HepG2 (cell line): ENCODE measurements around the gene TACC2. TPM values are rescaled to one million over a fixed set of nuclear protein-coding genes. Genes with fewer than 3 reads are reported as not detected.

Experiments
- ARNT2 ChIP-seq: sonication (generic); formaldehyde crosslinking; IDR thresholded peaks from 2 replicates; pipeline ENCODE4 v1.8.0; 2022; ENCODE audit warnings: mild to moderate bottlenecking, low read depth, missing genetic modification reagents, moderate library complexity
- CBX5 ChIP-seq: sonication (generic); formaldehyde crosslinking; IDR thresholded peaks from 2 replicates; pipeline ENCODE4 v1.4.0; 2020; ENCODE audit warnings: missing genetic modification reagents, borderline replicate concordance
- E2F5 ChIP-seq: sonication (generic); formaldehyde crosslinking; conservative IDR thresholded peaks from 2 replicates; pipeline ENCODE4 v1.4.0; 2020; ENCODE audit warnings: missing genetic modification reagents
- FOXA3 ChIP-seq: IDR thresholded peaks from 2 replicates; pipeline ENCODE4 v1.6.1; 2016; ENCODE audit warnings: missing genetic modification reagents, missing compliant biosample characterization
- MED1 ChIP-seq: sonication (generic); formaldehyde crosslinking; IDR thresholded peaks from 2 replicates; pipeline ENCODE4 v1.4.0; 2020; ENCODE audit warnings: missing genetic modification reagents
- PPARG ChIP-seq: conservative IDR thresholded peaks from 2 replicates; pipeline ENCODE4 v1.6.1; 2016; ENCODE audit warnings: missing biosample characterization, missing genetic modification reagents
- SOX13 ChIP-seq, 3 experiments: fragments of 450-650 bp in 1 of 3; sonication (generic) in 1 of 3; formaldehyde crosslinking in 1 of 3; IDR thresholded peaks in 2 of 3; conservative IDR thresholded peaks in 1 of 3; 2 replicates each; pipeline versions ENCODE4 v1.5.0 to v1.6.1; 2016 to 2020; ENCODE audit warnings: antibody characterized with exemption in 1 of 3, mild to moderate bottlenecking in 1 of 3, missing compliant biosample characterization in 1 of 3, missing genetic modification reagents in 1 of 3, moderate library complexity in 1 of 3
- ZBTB4 ChIP-seq: sonication (generic); formaldehyde crosslinking; IDR thresholded peaks from 2 replicates; pipeline ENCODE4 v1.4.0; 2020; ENCODE audit warnings: missing genetic modification reagents, mild to moderate bottlenecking, borderline replicate concordance
- ZC3H13 ChIP-seq: sonication (generic); formaldehyde crosslinking; IDR thresholded peaks from 2 replicates; pipeline ENCODE4 v1.8.1; 2023; ENCODE audit warnings: mild to moderate bottlenecking, missing genetic modification reagents, moderate library complexity
- ZNF30 ChIP-seq: sonication (generic); formaldehyde crosslinking; IDR thresholded peaks from 2 replicates; pipeline ENCODE4 v1.5.0; 2020; ENCODE audit warnings: mild to moderate bottlenecking, missing genetic modification reagents
- ZNF576 ChIP-seq: sonication (generic); formaldehyde crosslinking; IDR thresholded peaks from 2 replicates; pipeline ENCODE4 v1.4.0; 2020; ENCODE audit warnings: mild to moderate bottlenecking, missing genetic modification reagents
- ZNF678 ChIP-seq: sonication (generic); formaldehyde crosslinking; IDR thresholded peaks from 2 replicates; pipeline ENCODE4 v1.4.0; 2020; ENCODE audit warnings: mild to moderate bottlenecking, missing genetic modification reagents
- ZNF878 ChIP-seq: sonication (generic); formaldehyde crosslinking; IDR thresholded peaks from 2 replicates; pipeline ENCODE4 v1.8.1; 2023; ENCODE audit warnings: mild to moderate bottlenecking, missing genetic modification reagents, moderate library complexity
- polyA plus RNA-seq, 8 experiments: library from polyadenylated mRNA; depleted of rRNA in 3 of 8; stranded (reverse) in 7 of 8; unstranded in 1 of 8; fragments of >200 nt; fragmentation: Illumina TruSeq in 4 of 8; extraction: Trizol in 4 of 8; gene quantifications; 2 replicates each; pipeline versions ENCODE4 v1.2.1 to v1.2.3, GENCODE V29; 2011 to 2016; ENCODE audit warnings: low read depth in 4 of 8, missing spikeins in 1 of 8, mixed read lengths in 1 of 8; ENCODE audit not compliant: insufficient read depth in 1 of 8
- total RNA-seq, 5 experiments: library from RNA; depleted of rRNA; stranded (reverse); fragments of >200 nt; fragmentation: Illumina TruSeq; extraction: Trizol; gene quantifications; 2 replicates each; pipeline ENCODE4 v1.2.3, GENCODE V29; 2016; ENCODE audit warnings: low read depth in 1 of 5
- TF ChIP-seq, protein P1 (sequence below): IDR thresholded peaks from 2 replicates; pipeline ENCODE4 v1.4.0; 2020; ENCODE audit warnings: mild to moderate bottlenecking, missing genetic modification reagents
- TF ChIP-seq, protein P2 (sequence below): sonication (generic); formaldehyde crosslinking; conservative IDR thresholded peaks from 2 replicates; pipeline ENCODE4 v1.8.0; 2022; ENCODE audit warnings: low read depth, missing genetic modification reagents
- TF ChIP-seq, protein P3 (sequence below): sonication (generic); formaldehyde crosslinking; IDR thresholded peaks from 2 replicates; pipeline ENCODE4 v1.9.0; 2021; ENCODE audit warnings: missing genetic modification reagents, borderline replicate concordance

TACC2 gene
- total and polyA plus RNA-seq, 2 of the 13 experiments (the other 11 are each of a cell fraction or from before 2014, with no cell fraction given): 11.8 to 16.0 TPM

GRCh38 chr10:122007415-122007814 is 18.5 kb downstream of the TACC2 start (continued):
- TF ChIP-seq ZNF576 (CRISPR knock-in tag): no peak
- TF ChIP-seq ZNF678: no peak
- peak; percentile 46; the same call in 1 of the 2 replicates for TF ChIP-seq FOXA3 (CRISPR knock-in tag)
- TF ChIP-seq, protein P1, sequence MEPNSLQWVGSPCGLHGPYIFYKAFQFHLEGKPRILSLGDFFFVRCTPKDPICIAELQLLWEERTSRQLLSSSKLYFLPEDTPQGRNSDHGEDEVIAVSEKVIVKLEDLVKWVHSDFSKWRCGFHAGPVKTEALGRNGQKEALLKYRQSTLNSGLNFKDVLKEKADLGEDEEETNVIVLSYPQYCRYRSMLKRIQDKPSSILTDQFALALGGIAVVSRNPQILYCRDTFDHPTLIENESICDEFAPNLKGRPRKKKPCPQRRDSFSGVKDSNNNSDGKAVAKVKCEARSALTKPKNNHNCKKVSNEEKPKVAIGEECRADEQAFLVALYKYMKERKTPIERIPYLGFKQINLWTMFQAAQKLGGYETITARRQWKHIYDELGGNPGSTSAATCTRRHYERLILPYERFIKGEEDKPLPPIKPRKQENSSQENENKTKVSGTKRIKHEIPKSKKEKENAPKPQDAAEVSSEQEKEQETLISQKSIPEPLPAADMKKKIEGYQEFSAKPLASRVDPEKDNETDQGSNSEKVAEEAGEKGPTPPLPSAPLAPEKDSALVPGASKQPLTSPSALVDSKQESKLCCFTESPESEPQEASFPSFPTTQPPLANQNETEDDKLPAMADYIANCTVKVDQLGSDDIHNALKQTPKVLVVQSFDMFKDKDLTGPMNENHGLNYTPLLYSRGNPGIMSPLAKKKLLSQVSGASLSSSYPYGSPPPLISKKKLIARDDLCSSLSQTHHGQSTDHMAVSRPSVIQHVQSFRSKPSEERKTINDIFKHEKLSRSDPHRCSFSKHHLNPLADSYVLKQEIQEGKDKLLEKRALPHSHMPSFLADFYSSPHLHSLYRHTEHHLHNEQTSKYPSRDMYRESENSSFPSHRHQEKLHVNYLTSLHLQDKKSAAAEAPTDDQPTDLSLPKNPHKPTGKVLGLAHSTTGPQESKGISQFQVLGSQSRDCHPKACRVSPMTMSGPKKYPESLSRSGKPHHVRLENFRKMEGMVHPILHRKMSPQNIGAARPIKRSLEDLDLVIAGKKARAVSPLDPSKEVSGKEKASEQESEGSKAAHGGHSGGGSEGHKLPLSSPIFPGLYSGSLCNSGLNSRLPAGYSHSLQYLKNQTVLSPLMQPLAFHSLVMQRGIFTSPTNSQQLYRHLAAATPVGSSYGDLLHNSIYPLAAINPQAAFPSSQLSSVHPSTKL (CRISPR knock-in tag): 0 out of 2 replicates have a peak, but pooled peaks have one; percentile 26
- TF ChIP-seq, protein P2, sequence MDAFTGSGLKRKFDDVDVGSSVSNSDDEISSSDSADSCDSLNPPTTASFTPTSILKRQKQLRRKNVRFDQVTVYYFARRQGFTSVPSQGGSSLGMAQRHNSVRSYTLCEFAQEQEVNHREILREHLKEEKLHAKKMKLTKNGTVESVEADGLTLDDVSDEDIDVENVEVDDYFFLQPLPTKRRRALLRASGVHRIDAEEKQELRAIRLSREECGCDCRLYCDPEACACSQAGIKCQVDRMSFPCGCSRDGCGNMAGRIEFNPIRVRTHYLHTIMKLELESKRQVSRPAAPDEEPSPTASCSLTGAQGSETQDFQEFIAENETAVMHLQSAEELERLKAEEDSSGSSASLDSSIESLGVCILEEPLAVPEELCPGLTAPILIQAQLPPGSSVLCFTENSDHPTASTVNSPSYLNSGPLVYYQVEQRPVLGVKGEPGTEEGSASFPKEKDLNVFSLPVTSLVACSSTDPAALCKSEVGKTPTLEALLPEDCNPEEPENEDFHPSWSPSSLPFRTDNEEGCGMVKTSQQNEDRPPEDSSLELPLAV (CRISPR knock-in tag): no peak
- no peak for TF ChIP-seq ZNF878 (CRISPR knock-in tag)
- TF ChIP-seq E2F5 (CRISPR knock-in tag): no peak
- TF ChIP-seq SOX13 (IDR thresholded peaks at IDR 0.05): no peak
- TF ChIP-seq SOX13 (CRISPR knock-in tag; conservative IDR thresholded peaks at IDR 0.05 in 1 of 2, IDR thresholded peaks at IDR 0.05 in 1 of 2): 0 out of 4 replicates have a peak, but pooled peaks of 1 of the 2 experiments have one; percentile 15
- TF ChIP-seq CBX5: no peak
- no peak for TF ChIP-seq ZC3H13 (CRISPR knock-in tag)
- no peak for TF ChIP-seq ARNT2 (CRISPR knock-in tag)
- TF ChIP-seq MED1 (CRISPR knock-in tag): no peak
- no peak for TF ChIP-seq ZBTB4 (CRISPR knock-in tag)
- TF ChIP-seq, protein P3, sequence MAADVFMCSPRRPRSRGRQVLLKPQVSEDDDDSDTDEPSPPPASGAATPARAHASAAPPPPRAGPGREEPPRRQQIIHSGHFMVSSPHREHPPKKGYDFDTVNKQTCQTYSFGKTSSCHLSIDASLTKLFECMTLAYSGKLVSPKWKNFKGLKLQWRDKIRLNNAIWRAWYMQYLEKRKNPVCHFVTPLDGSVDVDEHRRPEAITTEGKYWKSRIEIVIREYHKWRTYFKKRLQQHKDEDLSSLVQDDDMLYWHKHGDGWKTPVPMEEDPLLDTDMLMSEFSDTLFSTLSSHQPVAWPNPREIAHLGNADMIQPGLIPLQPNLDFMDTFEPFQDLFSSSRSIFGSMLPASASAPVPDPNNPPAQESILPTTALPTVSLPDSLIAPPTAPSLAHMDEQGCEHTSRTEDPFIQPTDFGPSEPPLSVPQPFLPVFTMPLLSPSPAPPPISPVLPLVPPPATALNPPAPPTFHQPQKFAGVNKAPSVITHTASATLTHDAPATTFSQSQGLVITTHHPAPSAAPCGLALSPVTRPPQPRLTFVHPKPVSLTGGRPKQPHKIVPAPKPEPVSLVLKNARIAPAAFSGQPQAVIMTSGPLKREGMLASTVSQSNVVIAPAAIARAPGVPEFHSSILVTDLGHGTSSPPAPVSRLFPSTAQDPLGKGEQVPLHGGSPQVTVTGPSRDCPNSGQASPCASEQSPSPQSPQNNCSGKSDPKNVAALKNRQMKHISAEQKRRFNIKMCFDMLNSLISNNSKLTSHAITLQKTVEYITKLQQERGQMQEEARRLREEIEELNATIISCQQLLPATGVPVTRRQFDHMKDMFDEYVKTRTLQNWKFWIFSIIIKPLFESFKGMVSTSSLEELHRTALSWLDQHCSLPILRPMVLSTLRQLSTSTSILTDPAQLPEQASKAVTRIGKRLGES (CRISPR knock-in tag): no peak
- TF ChIP-seq ZNF30 (CRISPR knock-in tag): no peak
- TF ChIP-seq PPARG (CRISPR knock-in tag): peak; percentile 55; the same call in 1 of the 2 replicates
